GM21515 (cell line): ENCODE measurements around the gene HMGXB3.
A peak's percentile ranks its signal among the peaks of the same experiment; 100 is the strongest.

ENCODE experiments used
- ATAC-seq: cut with Tn5 transposase; IDR thresholded peaks from one replicate; pipeline ENCODE4 v1.9.1; 2021; ENCODE audit not compliant: unreplicated experiment

HMGXB3 gene

GRCh38 chr5:150000256-150000989, at the start of gene HMGXB3, which contains the start of gene TIGD6:
HMGXB3 (plus strand) TSS chr5:150000739; CDS start chr5:150004853, 4,114 bp downstream.
TIGD6 (minus strand) TSS chr5:150000654; CDS start chr5:149996348, 4,306 bp downstream.
- ATAC-seq: peak; percentile 85

GRCh38 chr5:149951138-149951749, 49.3 kb upstream of the HMGXB3 start:
- no peak for ATAC-seq

- no peak for ATAC-seq
Measured at GRCh38 chr5:149953436-149954121, 47.0 kb upstream of the HMGXB3 start.

- ATAC-seq: no peak
Measured at GRCh38 chr5:149954798-149955197, 45.7 kb upstream of the HMGXB3 start.

- no peak for ATAC-seq
Measured at GRCh38 chr5:149956685-149957084, 43.9 kb upstream of the HMGXB3 start.

GRCh38 chr5:149957855-149958254, 42.7 kb upstream of the HMGXB3 start:
- no peak for ATAC-seq

GRCh38 chr5:149959406-149960236, 40.9 kb upstream of the HMGXB3 start:
- ATAC-seq: no peak

- ATAC-seq: peak; percentile 99
Measured at GRCh38 chr5:149960272-149961185, 40.0 kb upstream of the HMGXB3 start, which contains the start of gene SLC26A2. SLC26A2 (plus strand) TSS chr5:149960758; CDS start chr5:149977653, 16,895 bp downstream.

GRCh38 chr5:149961186-149961685, 39.3 kb upstream of the HMGXB3 start:
- no peak for ATAC-seq

GRCh38 chr5:149961957-149962409, 38.6 kb upstream of the HMGXB3 start:
- no peak for ATAC-seq

- no peak for ATAC-seq
Measured at GRCh38 chr5:149962601-149963300, 37.8 kb upstream of the HMGXB3 start.

GRCh38 chr5:149963729-149964128, 36.8 kb upstream of the HMGXB3 start:
- ATAC-seq: no peak

- no peak for ATAC-seq
Measured at GRCh38 chr5:149966946-149967345, 33.6 kb upstream of the HMGXB3 start.

GRCh38 chr5:149969181-149969930, 31.2 kb upstream of the HMGXB3 start:
- ATAC-seq: no peak

- no peak for ATAC-seq
Measured at GRCh38 chr5:149975409-149975808, 25.1 kb upstream of the HMGXB3 start.

GRCh38 chr5:149979896-149980295, 20.6 kb upstream of the HMGXB3 start:
- ATAC-seq: no peak

- no peak for ATAC-seq
Measured at GRCh38 chr5:149981206-149981605, 19.3 kb upstream of the HMGXB3 start.

GRCh38 chr5:149982505-149982904, 18.0 kb upstream of the HMGXB3 start:
- no peak for ATAC-seq
